AG04450 (cell line): ENCODE data around the gene ABTB2. TPM values are rescaled to one million over a fixed set of nuclear protein-coding genes. Genes with fewer than 3 reads are reported as not detected.

Source experiments
- CTCF ChIA-PET: fragments of 300-600, 350-600 bp; formaldehyde crosslinking; extraction: SDS; loops from one replicate; lab custom pipeline; 2022; ENCODE audit warnings: antibody characterized with exemption, inconsistent platforms; lab: Charles Lee
- POLR2A ChIA-PET: fragments of 350-600 bp; formaldehyde crosslinking; extraction: SDS; loops from one replicate; lab custom pipeline; 2021; ENCODE audit warnings: antibody characterized with exemption, inconsistent platforms; lab: Yijun Ruan, JAX
- DNase-seq: peaks from one replicate; pipeline ENCODE4 v3.0.0-alpha.2; 2011; ENCODE audit warnings: low read depth, low spot score
- H3K27ac ChIP-seq: one replicate; pipeline ENCODE4 v1.5.1; 2012; ENCODE audit warnings: low read depth, low read length, control low read depth
- H3K27me3 ChIP-seq: one replicate; pipeline ENCODE4 v1.6.0; 2012; ENCODE audit warnings: low read length; ENCODE audit not compliant: control insufficient read depth, insufficient read depth
- H3K4me3 ChIP-seq: 2 replicates; pipeline ENCODE4 v1.5.1; 2011; ENCODE audit warnings: mild to moderate bottlenecking, low read depth, low read length, control low read depth
- H3K9me3 ChIP-seq: 2 replicates; pipeline ENCODE4 v1.5.1; 2012; ENCODE audit warnings: low read length; ENCODE audit not compliant: control insufficient read depth, insufficient read depth
- polyA plus RNA-seq: library from polyadenylated mRNA; depleted of rRNA; stranded (reverse); fragments of >200 nt; gene quantifications from 2 replicates; pipeline ENCODE4 v1.2.3, GENCODE V29; 2011
- TF ChIP-seq, protein P1 (sequence below): IDR thresholded peaks from 2 replicates; pipeline ENCODE4 v1.5.1; 2011; ENCODE audit warnings: low read depth, low read length, control low read depth, inconsistent platforms

Gene ABTB2
- polyA plus RNA-seq, 1 experiment = 0.43 TPM

DNA sequence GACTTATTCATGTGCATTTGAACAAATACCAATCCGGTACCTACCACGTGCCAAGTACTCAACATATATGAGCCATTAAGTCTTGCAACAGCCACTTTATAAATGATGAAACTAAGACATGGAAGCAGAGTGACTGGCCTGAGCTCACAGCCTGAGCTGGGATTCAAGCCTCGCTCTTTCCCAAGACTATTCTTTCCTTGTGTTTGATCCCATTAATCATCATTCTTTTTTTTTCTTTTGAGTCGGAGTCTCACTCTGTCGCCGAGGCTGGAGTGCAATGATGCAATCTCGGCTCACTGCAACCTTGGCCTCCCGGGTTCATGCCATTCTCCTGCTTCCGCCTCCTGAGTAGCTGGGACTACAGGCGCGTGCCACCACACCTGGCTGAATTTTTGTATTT lies 119.3 kb downstream of the ABTB2 start:
- no peak overlapping the region for H3K27ac ChIP-seq
- TF ChIP-seq, protein P1, sequence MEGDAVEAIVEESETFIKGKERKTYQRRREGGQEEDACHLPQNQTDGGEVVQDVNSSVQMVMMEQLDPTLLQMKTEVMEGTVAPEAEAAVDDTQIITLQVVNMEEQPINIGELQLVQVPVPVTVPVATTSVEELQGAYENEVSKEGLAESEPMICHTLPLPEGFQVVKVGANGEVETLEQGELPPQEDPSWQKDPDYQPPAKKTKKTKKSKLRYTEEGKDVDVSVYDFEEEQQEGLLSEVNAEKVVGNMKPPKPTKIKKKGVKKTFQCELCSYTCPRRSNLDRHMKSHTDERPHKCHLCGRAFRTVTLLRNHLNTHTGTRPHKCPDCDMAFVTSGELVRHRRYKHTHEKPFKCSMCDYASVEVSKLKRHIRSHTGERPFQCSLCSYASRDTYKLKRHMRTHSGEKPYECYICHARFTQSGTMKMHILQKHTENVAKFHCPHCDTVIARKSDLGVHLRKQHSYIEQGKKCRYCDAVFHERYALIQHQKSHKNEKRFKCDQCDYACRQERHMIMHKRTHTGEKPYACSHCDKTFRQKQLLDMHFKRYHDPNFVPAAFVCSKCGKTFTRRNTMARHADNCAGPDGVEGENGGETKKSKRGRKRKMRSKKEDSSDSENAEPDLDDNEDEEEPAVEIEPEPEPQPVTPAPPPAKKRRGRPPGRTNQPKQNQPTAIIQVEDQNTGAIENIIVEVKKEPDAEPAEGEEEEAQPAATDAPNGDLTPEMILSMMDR = no peak
- no peak overlapping the region for H3K4me3 ChIP-seq
- CTCF ChIA-PET = no interaction called here
- no peak for DNase-seq
- POLR2A ChIA-PET = no interaction called here
- H3K9me3 ChIP-seq = no peaks in the 10 kb centered on the region
- H3K27me3 ChIP-seq = no peaks in the 10 kb centered on the region

DNA sequence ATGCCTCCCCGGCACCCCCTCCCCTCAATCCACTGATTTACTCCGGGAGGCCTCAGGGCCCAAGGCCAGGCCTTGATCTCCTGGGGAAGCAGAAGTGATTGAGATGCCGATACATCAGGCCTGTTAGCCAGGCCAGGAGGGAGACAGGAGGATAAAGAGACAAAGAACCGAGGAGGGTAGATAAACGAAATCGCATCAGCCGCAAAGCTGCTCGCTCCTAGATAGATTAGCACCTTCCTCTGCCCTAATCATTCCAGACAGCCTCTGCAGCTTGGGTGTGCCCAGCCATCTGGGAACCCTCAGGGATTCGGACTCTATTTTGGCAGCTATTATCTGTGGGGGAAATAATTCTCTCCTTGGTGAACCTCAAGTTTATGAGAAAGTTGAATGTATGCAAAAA lies 121.2 kb downstream of the ABTB2 start:
- Histone ChIP-seq H3K27me3 (no peaks in the 10 kb centered on the region), H3K4me3 (no peak overlapping the region), H3K9me3 (no peaks in the 10 kb centered on the region), H3K27ac (no peak overlapping the region)
- DNase-seq = no peak
- ChIA-PET POLR2A (no interaction called here), CTCF (interaction anchor here (0.6 kb wide), 1 partner anchor 12 kb away, joined by 6 read pairs; no protein-coding TSS in a partner anchor)
- TF ChIP-seq, protein P1 = no peak

DNA sequence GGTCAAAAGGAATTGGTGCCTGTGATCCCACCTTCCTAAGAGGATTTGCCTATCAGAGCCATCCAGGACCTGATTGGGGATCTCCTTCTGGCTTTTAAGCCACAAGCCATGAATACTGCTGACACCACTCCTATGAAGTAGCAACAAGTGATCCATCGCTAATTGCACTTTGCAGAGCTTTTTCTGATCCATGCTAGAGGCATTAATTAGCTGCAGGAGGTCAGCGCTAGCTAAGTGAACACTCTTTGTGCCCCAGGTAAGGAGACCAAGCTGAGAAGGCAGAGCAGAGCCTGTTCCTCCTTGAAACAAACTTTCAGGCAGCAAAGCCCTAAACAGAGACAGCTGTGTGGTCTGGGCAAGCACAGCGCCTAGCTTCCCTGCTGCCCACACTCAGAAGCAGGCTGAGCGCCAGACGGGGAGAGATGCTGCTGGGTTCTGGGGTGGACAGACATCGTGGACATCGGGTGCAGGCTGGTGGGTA lies 122.2 kb downstream of the ABTB2 start:
- ChIA-PET CTCF (interaction anchor here (1.0 kb wide), 1 partner anchor 85 kb away, joined by 4 read pairs; no protein-coding TSS in a partner anchor), POLR2A (no interaction called here)
- DNase-seq = no peak
- H3K27ac ChIP-seq = no peak overlapping the region
- no peaks in the 10 kb centered on the region for H3K9me3 ChIP-seq
- peaks cover 2% of the 10 kb centered on the region for H3K27me3 ChIP-seq
- no peak overlapping the region for H3K4me3 ChIP-seq
- TF ChIP-seq, protein P1 = no peak

DNA sequence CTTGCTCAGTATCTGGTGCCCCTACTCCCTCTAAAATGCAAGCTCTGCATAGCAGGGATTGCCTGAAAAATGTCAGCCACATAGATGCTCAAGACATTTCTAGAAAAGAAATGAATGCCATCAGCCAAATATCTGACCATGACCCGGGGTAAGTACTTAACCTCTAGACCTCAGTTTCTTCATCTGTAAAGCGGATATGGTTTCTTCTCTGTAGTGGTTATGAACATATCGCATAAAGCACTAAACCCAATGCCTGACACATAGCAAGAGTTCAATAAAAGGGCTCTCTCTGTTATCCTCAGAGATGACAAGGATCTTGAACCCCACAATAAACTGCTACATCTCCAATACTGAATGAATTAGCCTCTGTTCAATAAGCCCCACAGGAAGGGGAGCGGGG lies 122.6 kb downstream of the ABTB2 start:
- TF ChIP-seq, protein P1 = no peak
- CTCF ChIA-PET = interaction anchor here (1.0 kb wide), 1 partner anchor 85 kb away, joined by 4 read pairs; no protein-coding TSS in a partner anchor

DNA sequence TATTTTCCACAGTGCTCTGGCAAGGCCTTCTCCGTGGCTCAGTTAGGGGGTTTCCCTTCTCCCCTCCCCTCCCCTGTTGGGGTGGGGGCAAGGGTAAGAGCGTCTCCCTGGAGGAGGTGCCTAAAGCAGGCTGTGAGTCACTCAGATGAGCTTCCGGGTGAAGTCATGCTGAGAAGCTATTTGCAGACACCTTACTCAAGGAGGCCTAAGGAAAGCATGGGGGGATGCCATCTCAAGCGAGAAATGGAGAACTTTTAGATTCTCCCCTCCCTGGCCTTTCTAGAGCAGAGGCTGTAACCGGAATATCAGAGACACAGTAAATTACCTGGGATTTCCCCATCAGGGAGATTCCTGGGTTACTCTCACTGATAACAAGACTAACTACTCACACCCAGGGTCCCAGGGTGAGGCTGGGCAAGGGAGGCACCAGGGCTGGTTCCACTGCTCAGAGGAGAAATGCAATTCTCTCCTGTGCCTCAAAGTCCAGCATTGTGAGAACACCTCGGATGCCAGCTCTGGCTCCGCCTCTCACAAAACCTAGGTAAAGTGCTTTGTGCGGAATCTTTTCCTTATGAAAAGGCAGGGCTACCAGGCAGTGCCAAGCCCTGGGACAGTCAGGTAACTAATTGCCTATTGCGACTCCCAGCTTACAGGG lies 123.6 kb downstream of the ABTB2 start:
- H3K27me3 ChIP-seq = peaks cover 8% of the 10 kb centered on the region
- no peaks in the 10 kb centered on the region for H3K9me3 ChIP-seq
- TF ChIP-seq, protein P1 = no peak
- DNase-seq = no peak
- POLR2A ChIA-PET = no interaction called here
- H3K4me3 ChIP-seq = no peak overlapping the region
- no peak overlapping the region for H3K27ac ChIP-seq
- CTCF ChIA-PET = no interaction called here

More for the DNA sequence above, 122.6 kb downstream of the ABTB2 start:
- H3K27me3 ChIP-seq = peaks cover 5% of the 10 kb centered on the region
- POLR2A ChIA-PET = no interaction called here
- no peaks in the 10 kb centered on the region for H3K9me3 ChIP-seq
- no peak for DNase-seq
- H3K4me3 ChIP-seq = no peak overlapping the region
- no peak overlapping the region for H3K27ac ChIP-seq
